Tibial nerve (tissue), 4 donors: ENCODE measurements around the gene SPATA32. TPM values are rescaled to one million over a fixed set of nuclear protein-coding genes. Genes with fewer than 3 reads are reported as not detected.

Experiments used
- DNase-seq, 2 donors: peaks; one replicate each; pipeline ENCODE4 v3.0.0-alpha.2; 2019; ENCODE audit warnings: low spot score in 2 of 2
- H3K27ac ChIP-seq, 4 donors: fragments of 200-600 bp; sonication (generic) in 3 of 4; one replicate each; pipeline ENCODE4 v1.5.1; 2017 to 2019; ENCODE audit warnings: mild to moderate bottlenecking in 1 of 4
- H3K27me3 ChIP-seq, 2 donors: fragments of 200-600 bp; sonication (generic) in 1 of 2; one replicate each; pipeline versions ENCODE4 v1.5.1 to v1.6.0; 2017 to 2019
- H3K36me3 ChIP-seq, 3 donors: fragments of 200-600 bp; sonication (generic); one replicate each; pipeline ENCODE4 v1.5.1; 2018 to 2019
- H3K4me1 ChIP-seq, 4 donors: fragments of 200-600 bp; sonication (generic) in 3 of 4; one replicate each; pipeline ENCODE4 v1.5.1; 2017 to 2019
- H3K4me3 ChIP-seq, 4 donors: fragments of 200-600 bp; sonication (generic) in 3 of 4; one replicate each; pipeline ENCODE4 v1.5.1; 2017 to 2019; ENCODE audit warnings: mild to moderate bottlenecking in 1 of 4, moderate library complexity in 1 of 4
- H3K9me3 ChIP-seq, 4 donors: fragments of 200-600 bp; sonication (generic) in 3 of 4; one replicate each; pipeline ENCODE4 v1.5.1; 2017 to 2019
- EP300 ChIP-seq, 2 donors: sonication (generic); formaldehyde crosslinking; IDR thresholded peaks; one replicate each; pipeline ENCODE4 v1.6.1; 2017; ENCODE audit warnings: antibody characterized with exemption in 2 of 2, mild to moderate bottlenecking in 1 of 2
- POLR2A ChIP-seq, 2 donors: fragments of 450-650 bp; IDR thresholded peaks; one replicate each; pipeline ENCODE4 v1.6.1; 2017; ENCODE audit warnings: antibody characterized with exemption in 2 of 2, mild to moderate bottlenecking in 2 of 2, moderate library complexity in 2 of 2
- WGBS, 2 donors: methylation state at CpG; one replicate each; pipeline ENCODE4 v1.1.5; 2018; 5-methylcytosine and 5-hydroxymethylcytosine counted together
- total RNA-seq, 4 donors: library from RNA; depleted of rRNA; stranded (reverse); fragments of >200 nt; gene quantifications; one replicate each; pipeline ENCODE4 v1.1.0, GENCODE V29; 2016
- TF ChIP-seq, protein P1 (sequence below), 5 experiments: fragments of 200-600 bp in 3 of 5; fragments of 450-650 bp in 2 of 5; sonication (generic) in 3 of 5; IDR thresholded peaks; one replicate each; pipeline ENCODE4 v1.5.1; 2016 to 2019; ENCODE audit warnings: antibody characterized with exemption in 5 of 5, mild to moderate bottlenecking in 3 of 5, moderate library complexity in 2 of 5

The SPATA32 gene
- total RNA-seq, 4 donors from 2014 or later: not detected

DNA sequence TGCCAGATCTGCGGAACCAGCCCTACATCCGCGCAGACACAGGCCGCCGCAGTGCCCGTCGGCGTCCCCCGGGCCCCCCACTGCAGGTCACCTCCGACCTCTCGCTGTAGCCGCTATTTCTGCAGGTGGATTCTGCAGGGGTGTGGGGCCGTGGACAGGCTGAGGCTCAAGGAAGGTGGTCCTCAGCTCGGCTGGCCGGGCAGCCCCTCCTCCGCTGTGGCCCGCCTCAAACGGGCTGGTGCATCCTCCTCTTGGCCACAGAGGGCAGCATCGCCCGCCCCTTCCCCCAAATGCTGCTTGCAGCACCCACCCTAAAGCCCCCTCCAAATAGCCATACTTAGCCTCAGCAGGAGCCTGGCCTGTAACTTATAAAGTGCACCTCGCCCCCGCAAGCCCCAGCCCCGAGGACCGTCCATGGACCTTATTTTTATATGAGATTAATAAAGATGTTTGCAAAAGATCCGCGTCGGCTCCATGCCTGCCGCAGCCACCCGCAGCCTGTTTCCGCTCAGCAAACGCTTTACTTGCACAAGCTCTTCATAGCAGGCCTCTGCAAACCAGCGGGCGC lies 14.9 kb downstream of the SPATA32 start:
- Histone ChIP-seq H3K36me3 (peaks cover 0 to 29% (median 0%) of the 10 kb centered on the region in 3 donors), H3K9me3 (no peaks in the 10 kb centered on the region), H3K27ac (peak overlapping the region in 1 of 4 donors; percentile 87), H3K27me3 (peaks cover 0 to 16% of the 10 kb centered on the region in 2 donors), H3K4me3 (peak overlapping the region; percentile 14 to 72 (median 54)), H3K4me1 (peaks cover 0 to 20% (median 11%) of the 10 kb centered on the region in 4 donors)
- no peak for DNase-seq
- 10 to 11% methylated on average over 28 to 33 of the region's 33 CpGs for WGBS, 2 donors
- TF ChIP-seq POLR2A (IDR thresholded peaks at IDR 0.05) (no peak), EP300 (IDR thresholded peaks at IDR 0.05) (no peak)
- TF ChIP-seq, protein P1, sequence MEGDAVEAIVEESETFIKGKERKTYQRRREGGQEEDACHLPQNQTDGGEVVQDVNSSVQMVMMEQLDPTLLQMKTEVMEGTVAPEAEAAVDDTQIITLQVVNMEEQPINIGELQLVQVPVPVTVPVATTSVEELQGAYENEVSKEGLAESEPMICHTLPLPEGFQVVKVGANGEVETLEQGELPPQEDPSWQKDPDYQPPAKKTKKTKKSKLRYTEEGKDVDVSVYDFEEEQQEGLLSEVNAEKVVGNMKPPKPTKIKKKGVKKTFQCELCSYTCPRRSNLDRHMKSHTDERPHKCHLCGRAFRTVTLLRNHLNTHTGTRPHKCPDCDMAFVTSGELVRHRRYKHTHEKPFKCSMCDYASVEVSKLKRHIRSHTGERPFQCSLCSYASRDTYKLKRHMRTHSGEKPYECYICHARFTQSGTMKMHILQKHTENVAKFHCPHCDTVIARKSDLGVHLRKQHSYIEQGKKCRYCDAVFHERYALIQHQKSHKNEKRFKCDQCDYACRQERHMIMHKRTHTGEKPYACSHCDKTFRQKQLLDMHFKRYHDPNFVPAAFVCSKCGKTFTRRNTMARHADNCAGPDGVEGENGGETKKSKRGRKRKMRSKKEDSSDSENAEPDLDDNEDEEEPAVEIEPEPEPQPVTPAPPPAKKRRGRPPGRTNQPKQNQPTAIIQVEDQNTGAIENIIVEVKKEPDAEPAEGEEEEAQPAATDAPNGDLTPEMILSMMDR (IDR thresholded peaks at IDR 0.05): peak in 2 of 5 experiments; percentile 25

DNA sequence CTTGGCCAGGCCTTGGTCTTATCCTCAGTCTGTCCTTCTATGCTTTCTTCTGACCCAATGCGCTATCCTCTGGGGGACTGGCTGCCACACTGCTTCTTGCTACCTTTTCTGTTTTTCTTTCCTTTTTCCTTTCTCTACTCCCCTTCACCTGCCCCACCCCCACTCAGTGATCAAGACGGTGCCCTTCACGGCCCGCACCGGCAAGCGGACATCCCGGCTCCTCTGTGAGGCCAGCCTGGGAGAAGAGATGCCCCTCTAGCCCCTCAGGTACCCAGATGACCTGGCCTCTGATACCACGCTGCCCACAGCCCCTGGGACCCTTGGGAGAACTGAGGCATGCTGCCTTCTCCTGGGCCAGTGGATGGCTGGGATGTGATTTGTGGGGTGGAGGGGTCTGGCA lies 15.6 kb downstream of the SPATA32 start:
- 62 to 71% methylated on average over 8 of the region's 8 CpGs for WGBS, 2 donors
- DNase-seq: no peak
- no peak overlapping the region for H3K27ac ChIP-seq
- H3K36me3 ChIP-seq: peaks cover 0 to 29% (median 0%) of the 10 kb centered on the region in 3 donors
- no peaks in the 10 kb centered on the region for H3K9me3 ChIP-seq
- peaks cover 0 to 25% (median 12%) of the 10 kb centered on the region in 4 donors for H3K4me1 ChIP-seq
- H3K4me3 ChIP-seq: no peak overlapping the region
- TF ChIP-seq POLR2A (IDR thresholded peaks at IDR 0.05) (no peak), EP300 (IDR thresholded peaks at IDR 0.05) (no peak)
- TF ChIP-seq, protein P1 (IDR thresholded peaks at IDR 0.05): no peak
- H3K27me3 ChIP-seq: peaks cover 0 to 20% of the 10 kb centered on the region in 2 donors

DNA sequence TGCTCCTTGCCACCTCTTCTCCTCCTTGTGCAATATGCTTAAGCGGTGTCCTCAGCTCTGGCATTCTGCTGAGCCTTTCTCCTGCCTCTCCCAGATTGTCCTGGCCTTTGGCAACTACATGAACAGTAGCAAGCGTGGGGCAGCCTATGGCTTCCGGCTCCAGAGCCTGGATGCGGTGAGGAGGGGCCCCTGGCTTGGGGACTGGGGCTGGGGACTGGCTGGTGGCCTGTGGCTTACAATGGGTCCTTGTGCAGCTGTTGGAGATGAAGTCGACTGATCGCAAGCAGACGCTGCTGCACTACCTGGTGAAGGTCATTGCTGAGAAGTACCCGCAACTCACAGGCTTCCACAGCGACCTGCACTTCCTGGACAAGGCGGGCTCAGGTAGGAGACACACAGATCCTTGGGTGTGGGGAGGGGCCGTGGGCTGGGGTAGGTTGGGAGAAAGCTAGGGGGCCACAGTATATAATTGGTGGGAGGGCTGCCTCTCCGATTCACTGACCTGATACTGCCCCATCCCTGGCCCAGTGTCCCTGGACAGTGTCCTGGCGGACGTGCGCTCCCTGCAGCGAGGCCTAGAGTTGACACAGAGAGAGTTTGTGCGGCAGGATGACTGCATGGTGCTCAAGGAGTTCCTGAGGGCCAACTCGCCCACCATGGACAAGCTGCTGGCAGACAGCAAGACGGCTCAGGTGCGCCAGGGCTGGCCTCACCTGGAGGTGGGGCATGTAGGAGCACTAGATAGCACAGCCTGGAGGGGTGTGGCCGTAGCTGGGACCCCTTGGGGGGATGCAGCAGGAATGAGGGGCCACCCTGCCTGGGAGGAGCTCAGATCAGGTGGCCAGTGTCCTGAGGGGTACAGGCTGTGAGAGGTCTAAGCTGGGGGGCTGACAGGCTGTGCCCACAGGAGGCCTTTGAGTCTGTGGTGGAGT lies 16.9 kb downstream of the SPATA32 start:
- no peak for TF ChIP-seq EP300 (IDR thresholded peaks at IDR 0.05)
- TF ChIP-seq, protein P1 (IDR thresholded peaks at IDR 0.05): no peak
- no peak for TF ChIP-seq POLR2A (IDR thresholded peaks at IDR 0.05)

DNA sequence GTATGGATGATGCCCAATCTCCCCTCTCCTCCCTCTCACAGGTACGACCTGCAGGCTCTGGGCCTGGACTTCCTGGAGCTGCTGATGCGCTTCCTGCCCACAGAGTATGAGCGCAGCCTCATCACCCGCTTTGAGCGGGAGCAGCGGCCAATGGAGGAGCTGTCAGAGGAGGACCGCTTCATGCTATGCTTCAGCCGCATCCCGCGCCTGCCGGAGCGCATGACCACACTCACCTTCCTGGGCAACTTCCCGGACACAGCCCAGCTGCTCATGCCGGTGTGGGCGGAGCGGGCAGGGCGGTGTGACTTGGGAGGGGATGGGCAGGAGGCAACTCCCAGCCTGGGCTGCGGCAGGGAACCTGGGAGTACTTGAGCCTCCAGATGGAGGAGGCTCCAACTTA lies 18.1 kb downstream of the SPATA32 start:
- no peak for DNase-seq
- Histone ChIP-seq H3K36me3 (peaks cover 0 to 29% (median 3%) of the 10 kb centered on the region in 3 donors), H3K9me3 (no peaks in the 10 kb centered on the region), H3K4me3 (no peak overlapping the region), H3K4me1 (peaks cover 0 to 30% (median 14%) of the 10 kb centered on the region in 4 donors), H3K27me3 (peaks cover 0 to 46% of the 10 kb centered on the region in 2 donors), H3K27ac (no peak overlapping the region)
- TF ChIP-seq EP300 (IDR thresholded peaks at IDR 0.05): no peak
- 92 to 98% methylated on average over 10 to 18 of the region's 18 CpGs for WGBS, 2 donors

More for the DNA sequence above, 16.9 kb downstream of the SPATA32 start:
- Histone ChIP-seq H3K4me3 (no peak overlapping the region), H3K9me3 (no peaks in the 10 kb centered on the region), H3K27me3 (peaks cover 0 to 34% of the 10 kb centered on the region in 2 donors), H3K36me3 (peaks cover 0 to 29% (median 0%) of the 10 kb centered on the region in 3 donors), H3K27ac (no peak overlapping the region), H3K4me1 (peaks cover 0 to 30% (median 14%) of the 10 kb centered on the region in 4 donors)
- no peak for DNase-seq
- WGBS, 2 donors: 85% methylated on average over 17 to 21 of the region's 21 CpGs

DNA sequence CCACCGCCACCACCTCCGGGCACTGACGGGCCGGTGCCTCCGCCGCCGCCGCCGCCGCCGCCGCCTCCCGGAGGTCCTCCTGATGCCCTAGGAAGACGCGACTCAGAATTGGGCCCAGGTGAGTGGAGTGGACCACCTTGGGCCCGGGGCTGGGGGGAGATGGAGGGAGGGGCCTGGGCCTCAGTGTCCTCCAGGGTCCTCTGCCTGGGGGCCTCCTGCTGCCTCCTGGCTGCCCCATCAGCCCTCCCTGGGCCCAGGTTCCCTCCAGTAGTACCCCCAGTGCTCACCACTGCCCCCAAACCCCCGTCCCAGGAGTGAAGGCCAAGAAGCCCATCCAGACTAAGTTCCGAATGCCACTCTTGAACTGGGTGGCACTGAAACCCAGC lies 19.9 kb downstream of the SPATA32 start:
- H3K27me3 ChIP-seq: peaks cover 0 to 39% of the 10 kb centered on the region in 2 donors
- peak overlapping the region in 1 of 4 donors; percentile 16 for H3K4me3 ChIP-seq
- DNase-seq: no peak
- H3K36me3 ChIP-seq: peaks cover 0 to 29% (median 6%) of the 10 kb centered on the region in 3 donors
- TF ChIP-seq EP300 (IDR thresholded peaks at IDR 0.05) (no peak), POLR2A (IDR thresholded peaks at IDR 0.05) (no peak)
- TF ChIP-seq, protein P1 (IDR thresholded peaks at IDR 0.05): no peak
- H3K27ac ChIP-seq: no peak overlapping the region
- H3K4me1 ChIP-seq: peaks cover 0 to 18% (median 9%) of the 10 kb centered on the region in 4 donors
- 24 to 64% methylated on average over 4 to 12 of the region's 18 CpGs for WGBS, 2 donors
- no peaks in the 10 kb centered on the region for H3K9me3 ChIP-seq
